ENCODE results near the gene MYRFL.
"Not testable (repeated sequence)": the region's sequence is repeated elsewhere in the genome, so short reads cannot be mapped to it uniquely, and the experiment has no call there.

MYRFL gene

GRCh38 chr12:69843608-69844007, 18.6 kb downstream of the MYRFL start:
- DNase-seq, result no peak

GRCh38 chr12:69844416-69844815, 19.4 kb downstream of the MYRFL start:
- DNase-seq, result no peak

- no peak for DNase-seq
These were observed 19.8 kb downstream of the MYRFL start for GRCh38 chr12:69844836-69845235.

GRCh38 chr12:69846976-69847375, 21.9 kb downstream of the MYRFL start:
- peak in 7 of 51 donors; percentile 1 to 42 (median 16) for DNase-seq

GRCh38 chr12:69851976-69852375, 26.9 kb downstream of the MYRFL start:
- no peak for DNase-seq

- not testable (repeated sequence) for DNase-seq
These were observed 28.3 kb downstream of the MYRFL start for GRCh38 chr12:69853176-69853961.

- DNase-seq, result no peak
These were observed 41.7 kb downstream of the MYRFL start for GRCh38 chr12:69866698-69867097.

GRCh38 chr12:69868695-69869094, 43.7 kb downstream of the MYRFL start:
- no peak for DNase-seq

- no peak for DNase-seq
These were observed 47.8 kb downstream of the MYRFL start for GRCh38 chr12:69872804-69873203.

GRCh38 chr12:69873429-69873828, 48.4 kb downstream of the MYRFL start:
- DNase-seq, result no peak

GRCh38 chr12:69874606-69875005, 49.6 kb downstream of the MYRFL start:
- DNase-seq, result no peak

GRCh38 chr12:69875416-69875935, 50.4 kb downstream of the MYRFL start:
- DNase-seq, result no peak

GRCh38 chr12:69879007-69879960, 54.3 kb downstream of the MYRFL start:
- DNase-seq, result peak in 43 of 51 donors; percentile 8 to 83 (median 45)

GRCh38 chr12:69880571-69880970, 55.5 kb downstream of the MYRFL start:
- no peak for DNase-seq

GRCh38 chr12:69881771-69882170, 56.7 kb downstream of the MYRFL start:
- no peak for DNase-seq

- no peak for DNase-seq
These were observed 59.4 kb downstream of the MYRFL start for GRCh38 chr12:69884386-69884785.

- no peak for DNase-seq
These were observed 60.6 kb downstream of the MYRFL start for GRCh38 chr12:69885658-69886057.

- DNase-seq, result no peak
These were observed 61.1 kb downstream of the MYRFL start for GRCh38 chr12:69886109-69886508.

- DNase-seq, result no peak
These were observed 61.7 kb downstream of the MYRFL start for GRCh38 chr12:69886715-69887114.

GRCh38 chr12:69888901-69889300, 63.9 kb downstream of the MYRFL start:
- DNase-seq, result no peak

- DNase-seq, result no peak
These were observed 69.9 kb downstream of the MYRFL start for GRCh38 chr12:69894800-69895383.

All from hypothalamus (tissue), 51 donors.